H4 (cell line): Measurements from ENCODE around the gene WDR17. TPM values are rescaled to one million over a fixed set of nuclear protein-coding genes. Genes with fewer than 3 reads are reported as not detected.

Experiments
- DNase-seq: peaks from one replicate; pipeline ENCODE4 v3.0.0-alpha.2; 2015; ENCODE audit warnings: low spot score
- total RNA-seq: library from RNA; depleted of rRNA; stranded (reverse); fragments of >200 nt; shearing (Covaris generic); gene quantifications from 2 replicates; pipeline ENCODE4 v1.2.3, GENCODE V29; 2014; rRNA removed

Gene WDR17
- total RNA-seq: 1.7 and 3.4 TPM in 2 replicates

GRCh38 chr4:176065435-176066291 lies at the start of gene WDR17:
Gene WDR17 (plus strand): TSS chr4:176065841. CDS start chr4:176111581, 45,740 bp downstream.
- peak; percentile 94 for DNase-seq

- DNase-seq: no peak
Observed at GRCh38 chr4:176016601-176017000, 49.0 kb upstream of the WDR17 start.

- no peak for DNase-seq
Observed at GRCh38 chr4:176020481-176021085, 45.1 kb upstream of the WDR17 start.

GRCh38 chr4:176030391-176030790 lies 35.2 kb upstream of the WDR17 start:
- no peak for DNase-seq

GRCh38 chr4:176031922-176032321 lies 33.7 kb upstream of the WDR17 start:
- DNase-seq: no peak

GRCh38 chr4:176032454-176032853 lies 33.2 kb upstream of the WDR17 start:
- DNase-seq: no peak

GRCh38 chr4:176034499-176034898 lies 31.1 kb upstream of the WDR17 start:
- DNase-seq: peak; percentile 8

GRCh38 chr4:176034936-176035335 lies 30.7 kb upstream of the WDR17 start:
- DNase-seq: no peak

GRCh38 chr4:176036585-176037205 lies 28.9 kb upstream of the WDR17 start:
- no peak for DNase-seq

GRCh38 chr4:176038789-176039188 lies 26.9 kb upstream of the WDR17 start:
- DNase-seq: no peak

GRCh38 chr4:176042195-176042594 lies 23.4 kb upstream of the WDR17 start:
- DNase-seq: no peak

- DNase-seq: no peak
Observed at GRCh38 chr4:176043838-176044588, 21.6 kb upstream of the WDR17 start.

GRCh38 chr4:176044589-176044951 lies 21.1 kb upstream of the WDR17 start:
- DNase-seq: peak; percentile 14

- DNase-seq: no peak
Observed at GRCh38 chr4:176048631-176049030, 17.0 kb upstream of the WDR17 start.

GRCh38 chr4:176052744-176053143 lies 12.9 kb upstream of the WDR17 start:
- DNase-seq: no peak

GRCh38 chr4:176053785-176054184 lies 11.9 kb upstream of the WDR17 start:
- no peak for DNase-seq

GRCh38 chr4:176054942-176055341 lies 10.7 kb upstream of the WDR17 start:
- no peak for DNase-seq

- no peak for DNase-seq
Observed at GRCh38 chr4:176063718-176064117, 1.9 kb upstream of the WDR17 start.

GRCh38 chr4:176064539-176064938 lies 1.1 kb upstream of the WDR17 start:
- DNase-seq: no peak

- DNase-seq: no peak
Observed at GRCh38 chr4:176066757-176067156, 1.1 kb downstream of the WDR17 start.

GRCh38 chr4:176077561-176077960 lies 11.9 kb downstream of the WDR17 start:
- no peak for DNase-seq

GRCh38 chr4:176084769-176085168 lies 19.1 kb downstream of the WDR17 start:
- DNase-seq: no peak
